ENCODE data around the gene KIF3A.

KIF3A gene

DNA sequence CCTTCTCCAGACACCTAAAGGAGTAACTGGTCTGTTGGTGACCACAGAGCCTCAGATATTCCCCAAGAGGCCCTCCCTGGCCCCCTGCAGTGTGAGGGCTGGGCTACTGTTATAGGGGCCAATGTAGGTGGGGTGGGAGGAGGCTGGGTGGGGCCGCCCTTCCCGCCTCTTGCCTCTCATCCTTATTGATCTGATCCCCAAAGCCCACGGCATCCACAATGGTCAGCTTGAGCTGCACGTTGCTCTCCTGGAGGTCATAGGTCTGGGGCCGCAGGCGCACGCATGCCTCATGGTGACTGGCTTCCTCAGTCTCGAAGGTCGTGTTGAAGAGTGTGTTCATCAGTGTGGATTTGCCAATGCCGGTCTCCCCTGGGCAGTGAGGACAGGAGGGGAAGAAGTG, 26.7 kb upstream of the KIF3A start:
- no peak for TF ChIP-seq CTCF (conservative IDR thresholded peaks at IDR 0.05)
- no peak for TF ChIP-seq ZFX (IDR thresholded peaks at IDR 0.05)
- H3K27ac ChIP-seq = no peak overlapping the region

DNA sequence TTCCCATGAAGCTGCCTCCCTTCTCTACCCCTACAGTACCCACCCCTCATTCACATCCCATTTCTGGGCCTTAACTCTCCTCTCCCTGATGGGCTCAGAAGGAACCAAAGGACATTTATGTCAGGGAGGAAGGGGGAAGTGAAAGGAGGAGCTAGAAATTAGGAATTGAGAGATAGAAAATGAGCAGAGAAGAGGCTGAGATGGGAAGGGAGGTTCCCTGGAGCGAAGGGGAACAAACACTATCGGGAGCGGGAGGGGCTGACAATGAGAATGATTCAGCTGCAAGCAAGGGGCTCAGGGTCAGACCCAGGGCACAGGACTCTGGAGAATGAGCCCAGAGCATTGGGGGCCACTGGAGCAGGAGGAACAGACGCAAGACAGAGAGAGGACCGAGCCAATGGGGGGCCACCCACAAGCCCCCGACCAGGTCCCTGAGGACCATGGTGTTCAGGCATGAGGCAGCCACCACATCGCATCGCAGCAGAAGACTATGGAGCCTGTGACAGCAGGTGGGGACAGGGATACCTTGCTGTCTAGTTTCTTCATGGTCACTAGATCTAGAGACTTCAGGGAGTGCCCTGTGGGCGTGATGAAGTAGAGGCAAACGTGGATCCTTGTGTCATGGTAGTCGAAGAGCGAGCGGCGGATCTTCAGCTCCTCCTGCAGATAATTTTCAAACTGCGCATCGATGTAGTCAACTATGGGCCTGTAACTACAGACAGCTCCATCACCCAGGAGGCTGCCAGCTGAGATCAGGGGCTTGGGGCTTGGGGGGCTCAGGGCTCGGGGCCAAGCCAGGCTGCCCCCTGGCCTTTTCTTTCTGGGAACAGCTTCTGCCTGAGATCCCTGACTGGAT, 26.1 kb upstream of the KIF3A start:
- TF ChIP-seq CTCF (conservative IDR thresholded peaks at IDR 0.05) (no peak), ZFX (IDR thresholded peaks at IDR 0.05) (no peak)
- no peak overlapping the region for H3K27ac ChIP-seq

DNA sequence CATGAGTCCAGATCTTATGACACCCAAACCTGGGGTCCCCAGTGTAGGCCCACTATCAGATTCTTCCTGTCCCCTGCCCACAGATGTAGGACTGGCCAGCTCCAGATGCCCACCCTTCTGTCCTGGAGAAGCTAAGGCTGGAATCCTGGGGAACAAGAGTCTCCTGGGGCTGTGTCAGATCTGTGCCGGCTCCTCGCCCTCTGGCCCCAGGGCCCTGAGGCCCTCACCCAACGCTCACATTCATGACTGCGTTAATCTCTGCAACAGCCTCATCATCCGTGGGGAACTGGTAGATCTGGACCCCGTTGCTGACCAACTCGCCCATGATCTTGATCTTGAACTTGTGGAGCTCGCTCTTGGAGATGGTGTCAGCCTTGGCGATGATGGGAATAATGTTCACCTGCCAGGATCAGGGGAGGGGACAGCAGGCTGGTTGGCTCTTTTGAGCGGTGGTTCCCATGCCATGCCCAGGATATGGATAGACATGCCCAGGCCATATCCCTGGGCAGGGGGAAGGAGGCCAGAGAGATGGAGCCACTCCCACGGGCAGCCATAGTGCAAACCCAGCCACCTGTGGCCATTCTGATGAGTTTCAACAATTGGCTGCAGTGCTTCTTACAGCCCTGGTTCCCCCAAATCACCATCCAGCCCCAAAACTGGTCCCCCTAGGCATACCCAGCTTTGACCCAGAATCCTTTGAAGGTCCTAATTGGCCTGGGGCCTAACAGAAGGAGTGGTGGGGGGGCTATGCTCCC, 25.1 kb upstream of the KIF3A start:
- no peak for TF ChIP-seq CTCF (conservative IDR thresholded peaks at IDR 0.05)
- no peak for TF ChIP-seq ZFX (IDR thresholded peaks at IDR 0.05)
- H3K27ac ChIP-seq = no peak overlapping the region

- H3K27ac ChIP-seq = no peak overlapping the region
Observed at GRCh38 chr5:132761321-132762240, 24.2 kb upstream of the KIF3A start.

DNA sequence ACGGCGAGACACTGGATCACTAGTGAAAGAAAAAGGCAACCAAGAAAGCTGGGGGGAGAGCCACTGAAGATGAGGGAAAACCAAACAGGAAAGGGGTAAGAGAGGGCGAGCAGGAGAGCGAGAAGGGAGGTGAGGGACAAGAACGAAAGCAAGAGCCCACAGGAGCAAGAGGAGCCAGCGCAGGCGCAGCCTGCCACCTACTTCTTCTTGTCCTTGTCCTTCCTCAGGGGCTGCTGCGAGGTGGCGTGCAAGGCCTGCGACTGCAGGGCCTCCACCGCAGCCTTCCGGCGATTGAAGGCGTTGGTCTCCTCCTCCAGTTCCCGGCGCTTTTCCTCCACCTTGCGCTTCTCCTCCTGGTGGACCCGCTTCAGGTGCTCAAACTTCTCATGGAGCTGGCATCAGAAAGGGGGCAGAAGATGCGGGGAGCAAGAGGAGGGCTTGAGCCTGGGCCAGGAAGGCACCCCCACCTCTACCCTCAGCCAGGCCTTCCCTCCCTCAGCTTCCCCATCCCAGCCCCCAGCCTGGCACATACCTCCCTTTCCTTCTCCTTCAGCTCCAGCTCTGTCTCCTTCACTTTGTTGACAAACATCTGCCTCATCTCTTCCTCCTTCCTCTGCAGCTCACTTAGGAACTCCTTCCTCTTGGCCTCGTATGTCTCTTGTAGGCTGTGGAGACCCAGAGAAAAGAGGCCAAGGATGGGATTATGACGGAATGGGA, 23.4 kb upstream of the KIF3A start:
- no peak overlapping the region for H3K27ac ChIP-seq
- TF ChIP-seq CTCF (conservative IDR thresholded peaks at IDR 0.05) (no peak), ZFX (IDR thresholded peaks at IDR 0.05) (no peak)

More at GRCh38 chr5:132761321-132762240, 24.2 kb upstream of the KIF3A start:
- TF ChIP-seq CTCF (conservative IDR thresholded peaks at IDR 0.05) = no peak
- no peak for TF ChIP-seq ZFX (IDR thresholded peaks at IDR 0.05)

- H3K27ac ChIP-seq = no peak overlapping the region
- TF ChIP-seq CTCF (conservative IDR thresholded peaks at IDR 0.05) (no peak), ZFX (IDR thresholded peaks at IDR 0.05) (no peak)
Observed at GRCh38 chr5:132760049-132760420, 22.7 kb upstream of the KIF3A start.
